ENCODE results near the gene CCDC54.

GRCh38 chr3:107345822-107346405, 31.3 kb upstream of the CCDC54 start:
- TF ChIP-seq CTCF (IDR thresholded peaks at IDR 0.05): no peak
- no peak for TF ChIP-seq POLR2AphosphoS5 (IDR thresholded peaks at IDR 0.05)
- no peak for TF ChIP-seq POLR2A (IDR thresholded peaks at IDR 0.05)
- TF ChIP-seq EP300 (IDR thresholded peaks at IDR 0.05): no peak

All from stomach (tissue), 4 donors.